Osteoblast (primary cell): ENCODE results near the gene HCRTR2. TPM values are rescaled to one million over a fixed set of nuclear protein-coding genes. Genes with fewer than 3 reads are reported as not detected.

Experiments used
- DNase-seq: peaks from one replicate; pipeline ENCODE4 v3.0.0; 2011; ENCODE audit warnings: low spot score, mixed read lengths; ENCODE audit not compliant: insufficient read length; ENCODE audit errors: missing footprints
- H2AFZ ChIP-seq: 2 replicates; pipeline ENCODE4 v1.6.0; 2011; ENCODE audit warnings: mild to moderate bottlenecking, low read length
- H3K27ac ChIP-seq: 2 replicates; pipeline ENCODE4 v1.5.1; 2011; ENCODE audit warnings: mild to moderate bottlenecking, low read depth, low read length, moderate library complexity
- H3K27me3 ChIP-seq: 2 replicates; pipeline ENCODE4 v1.6.0; 2012; ENCODE audit warnings: mild to moderate bottlenecking, control low read depth, inconsistent platforms, low read length, moderate library complexity; ENCODE audit not compliant: insufficient read depth
- H3K36me3 ChIP-seq: 2 replicates; pipeline ENCODE4 v1.5.1; 2011; ENCODE audit warnings: mild to moderate bottlenecking, low read length, control low read depth, moderate library complexity; ENCODE audit not compliant: insufficient read depth
- H3K4me1 ChIP-seq: 2 replicates; pipeline ENCODE4 v1.5.1; 2011; ENCODE audit warnings: mild to moderate bottlenecking, low read length, control low read depth, moderate library complexity; ENCODE audit not compliant: insufficient read depth
- H3K4me2 ChIP-seq: 2 replicates; pipeline ENCODE4 v1.6.0; 2011; ENCODE audit warnings: mild to moderate bottlenecking, low read length; ENCODE audit not compliant: insufficient read depth
- H3K4me3 ChIP-seq: fragments of 200-600 bp; sonication (generic); 3 replicates; pipeline ENCODE4 v1.5.1; 2012; ENCODE audit warnings: mild to moderate bottlenecking, low read length, inconsistent platforms; ENCODE audit not compliant: insufficient read depth
- H3K79me2 ChIP-seq: 2 replicates; pipeline ENCODE4 v1.6.0; 2012; ENCODE audit warnings: mild to moderate bottlenecking, low read length, control low read depth, inconsistent platforms; ENCODE audit not compliant: insufficient read depth
- H3K9me3 ChIP-seq: 2 replicates; pipeline ENCODE4 v1.5.1; 2011; ENCODE audit warnings: low read depth, low read length, control low read depth
- H4K20me1 ChIP-seq: 2 replicates; pipeline ENCODE4 v1.6.0; 2012; ENCODE audit warnings: mild to moderate bottlenecking, low read length, control low read depth; ENCODE audit not compliant: insufficient read depth
- total RNA-seq: library from RNA; depleted of rRNA; stranded (reverse); fragments of >200 nt; gene quantifications from 2 replicates; pipeline ENCODE4 v1.2.3, GENCODE V29; 2012
- TF ChIP-seq, protein P1 (sequence below): IDR thresholded peaks from 2 replicates; pipeline ENCODE4 v1.5.1; 2011; ENCODE audit warnings: mild to moderate bottlenecking, low read depth, low read length, moderate library complexity; ENCODE audit errors: extremely low read depth

HCRTR2 gene
- total RNA-seq, 1 donor, result not detected

DNA sequence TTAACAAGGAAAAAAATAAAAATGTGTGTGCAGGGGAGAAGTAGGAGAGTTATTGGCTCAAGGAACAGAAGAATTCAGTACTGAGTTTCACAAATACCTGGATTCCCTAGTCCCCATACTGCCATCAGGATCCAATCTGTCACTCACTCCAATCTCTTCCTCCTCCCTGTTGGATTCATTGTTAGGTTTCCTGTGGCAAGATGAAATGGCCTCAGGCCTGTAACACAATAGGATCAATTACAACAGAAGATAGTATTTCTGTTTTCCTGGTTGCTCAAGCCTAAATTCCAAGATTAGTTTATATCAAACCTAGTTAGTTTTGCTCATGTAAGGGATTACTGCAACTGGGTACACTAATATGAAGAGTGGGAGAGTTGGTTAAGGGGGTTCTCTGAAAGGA lies 24.4 kb downstream of the HCRTR2 start:
- no peaks in the 10 kb centered on the region for H3K79me2 ChIP-seq
- no peak for DNase-seq
- no peak overlapping the region for H3K27ac ChIP-seq
- TF ChIP-seq, protein P1, sequence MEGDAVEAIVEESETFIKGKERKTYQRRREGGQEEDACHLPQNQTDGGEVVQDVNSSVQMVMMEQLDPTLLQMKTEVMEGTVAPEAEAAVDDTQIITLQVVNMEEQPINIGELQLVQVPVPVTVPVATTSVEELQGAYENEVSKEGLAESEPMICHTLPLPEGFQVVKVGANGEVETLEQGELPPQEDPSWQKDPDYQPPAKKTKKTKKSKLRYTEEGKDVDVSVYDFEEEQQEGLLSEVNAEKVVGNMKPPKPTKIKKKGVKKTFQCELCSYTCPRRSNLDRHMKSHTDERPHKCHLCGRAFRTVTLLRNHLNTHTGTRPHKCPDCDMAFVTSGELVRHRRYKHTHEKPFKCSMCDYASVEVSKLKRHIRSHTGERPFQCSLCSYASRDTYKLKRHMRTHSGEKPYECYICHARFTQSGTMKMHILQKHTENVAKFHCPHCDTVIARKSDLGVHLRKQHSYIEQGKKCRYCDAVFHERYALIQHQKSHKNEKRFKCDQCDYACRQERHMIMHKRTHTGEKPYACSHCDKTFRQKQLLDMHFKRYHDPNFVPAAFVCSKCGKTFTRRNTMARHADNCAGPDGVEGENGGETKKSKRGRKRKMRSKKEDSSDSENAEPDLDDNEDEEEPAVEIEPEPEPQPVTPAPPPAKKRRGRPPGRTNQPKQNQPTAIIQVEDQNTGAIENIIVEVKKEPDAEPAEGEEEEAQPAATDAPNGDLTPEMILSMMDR, result no peak
- H3K4me3 ChIP-seq, result no peak overlapping the region
- no peak overlapping the region for H2AFZ ChIP-seq
- H3K36me3 ChIP-seq, result no peaks in the 10 kb centered on the region
- H3K27me3 ChIP-seq, result no peaks in the 10 kb centered on the region
- H3K4me2 ChIP-seq, result no peak overlapping the region
- H4K20me1 ChIP-seq, result no peaks in the 10 kb centered on the region
- H3K9me3 ChIP-seq, result no peaks in the 10 kb centered on the region
- H3K4me1 ChIP-seq, result no peaks in the 10 kb centered on the region

DNA sequence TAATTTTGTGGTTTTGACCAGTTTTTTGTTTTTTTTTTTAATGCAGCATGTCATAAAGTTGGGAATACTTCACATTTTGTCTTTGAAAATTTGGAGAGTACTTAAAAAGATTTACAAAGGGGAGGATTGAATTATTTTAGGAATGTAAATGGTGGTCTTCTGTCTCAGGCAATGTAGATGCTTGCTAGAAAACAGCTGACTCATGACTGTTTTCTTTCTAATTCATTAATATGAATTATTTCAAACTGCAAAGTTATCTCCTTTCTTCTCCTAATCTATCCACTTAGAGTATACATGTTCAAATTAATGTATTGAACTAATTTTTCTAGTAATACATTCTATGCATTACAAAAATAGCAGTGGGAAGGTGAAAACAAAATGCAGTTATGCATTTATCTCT lies 24.9 kb downstream of the HCRTR2 start:
- DNase-seq, result no peak
- Histone ChIP-seq H4K20me1 (no peaks in the 10 kb centered on the region), H3K36me3 (no peaks in the 10 kb centered on the region), H3K4me2 (no peak overlapping the region), H2AFZ (no peak overlapping the region), H3K4me1 (no peaks in the 10 kb centered on the region), H3K79me2 (no peaks in the 10 kb centered on the region), H3K9me3 (no peaks in the 10 kb centered on the region), H3K4me3 (no peak overlapping the region), H3K27ac (no peak overlapping the region), H3K27me3 (no peaks in the 10 kb centered on the region)
- TF ChIP-seq, protein P1, result no peak

DNA sequence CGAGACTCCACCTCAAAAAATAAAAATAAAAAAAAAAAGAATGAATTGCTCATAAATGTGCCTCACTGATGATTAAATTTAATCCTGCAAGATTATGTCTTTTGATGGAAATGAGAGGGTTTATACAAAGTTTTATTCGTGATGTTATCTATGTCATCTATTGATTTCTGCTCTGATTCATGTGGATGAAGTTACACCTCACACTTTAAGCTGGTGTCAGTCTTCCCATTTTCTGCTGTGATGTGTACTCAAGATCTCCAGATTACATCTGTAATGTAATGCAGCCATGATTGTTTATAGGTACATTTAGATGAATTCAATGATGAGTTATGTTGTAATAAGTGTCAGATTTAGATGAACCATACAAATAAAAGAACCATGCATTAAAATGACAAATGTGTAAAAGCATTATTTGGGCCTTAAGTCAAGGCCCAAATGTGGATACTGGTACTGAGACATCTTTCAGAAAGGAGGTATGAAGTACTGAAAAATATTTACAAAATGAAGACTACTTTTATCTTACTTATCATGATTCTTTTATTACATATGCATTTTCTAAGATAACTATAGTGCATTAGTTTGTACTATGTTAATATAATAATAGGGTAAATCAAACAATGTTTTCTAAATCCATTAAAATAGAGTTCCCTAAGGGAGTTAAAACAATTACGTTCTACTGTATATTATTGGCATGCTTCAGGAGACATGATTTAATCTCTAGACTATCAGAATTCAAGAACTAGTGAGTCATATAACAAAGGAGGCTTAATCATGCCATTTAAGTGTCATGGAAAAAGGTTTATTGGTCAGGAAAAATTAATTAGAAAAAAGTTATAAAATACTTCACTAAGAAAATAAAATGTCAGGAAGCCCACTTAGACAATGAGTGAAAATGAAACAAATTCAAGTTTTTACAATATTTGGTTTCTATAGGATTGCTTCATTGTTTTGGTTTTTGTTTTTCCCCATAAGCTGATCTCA lies 34.5 kb downstream of the HCRTR2 start:
- Histone ChIP-seq H3K36me3 (no peaks in the 10 kb centered on the region), H4K20me1 (no peaks in the 10 kb centered on the region), H3K27me3 (no peaks in the 10 kb centered on the region), H3K79me2 (no peaks in the 10 kb centered on the region), H2AFZ (no peak overlapping the region), H3K27ac (no peak overlapping the region), H3K9me3 (no peaks in the 10 kb centered on the region), H3K4me1 (no peaks in the 10 kb centered on the region), H3K4me2 (no peak overlapping the region), H3K4me3 (no peak overlapping the region)
- DNase-seq, result no peak
- TF ChIP-seq, protein P1, result no peak

DNA sequence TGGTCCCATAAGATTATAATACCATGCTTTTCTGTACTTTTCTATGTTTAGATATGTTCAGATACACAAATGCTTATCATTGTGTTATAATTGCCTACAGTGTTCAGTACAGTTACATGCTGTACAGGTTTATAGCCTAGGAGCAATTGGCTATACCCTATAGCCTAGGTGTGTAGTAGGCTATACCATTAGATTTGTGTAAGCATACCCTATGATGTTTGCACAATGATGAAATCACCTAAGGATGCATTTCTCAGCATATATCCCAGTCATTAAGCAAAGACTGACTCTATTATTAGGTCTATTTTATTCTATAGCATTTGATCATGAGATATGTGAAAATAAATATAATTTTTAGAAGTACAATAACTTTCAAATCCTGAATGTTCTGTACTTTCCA lies 36.6 kb downstream of the HCRTR2 start:
- no peaks in the 10 kb centered on the region for H4K20me1 ChIP-seq
- no peaks in the 10 kb centered on the region for H3K79me2 ChIP-seq
- TF ChIP-seq, protein P1, result no peak
- H3K4me3 ChIP-seq, result no peak overlapping the region
- no peak overlapping the region for H2AFZ ChIP-seq
- no peaks in the 10 kb centered on the region for H3K36me3 ChIP-seq
- no peaks in the 10 kb centered on the region for H3K4me1 ChIP-seq
- H3K27me3 ChIP-seq, result no peaks in the 10 kb centered on the region
- H3K27ac ChIP-seq, result no peak overlapping the region
- no peak overlapping the region for H3K4me2 ChIP-seq
- H3K9me3 ChIP-seq, result no peaks in the 10 kb centered on the region
- no peak for DNase-seq
